CD4-positive, alpha-beta T cell treated with Interleukin-2 at 100 ng/mL for 4 hours (primary cell): ENCODE data around the gene TPRG1L.

Source experiments
- DNase-seq: peaks from one replicate; pipeline ENCODE4 v3.0.0-alpha.2; 2020; ENCODE audit warnings: low spot score

The TPRG1L gene

DNA sequence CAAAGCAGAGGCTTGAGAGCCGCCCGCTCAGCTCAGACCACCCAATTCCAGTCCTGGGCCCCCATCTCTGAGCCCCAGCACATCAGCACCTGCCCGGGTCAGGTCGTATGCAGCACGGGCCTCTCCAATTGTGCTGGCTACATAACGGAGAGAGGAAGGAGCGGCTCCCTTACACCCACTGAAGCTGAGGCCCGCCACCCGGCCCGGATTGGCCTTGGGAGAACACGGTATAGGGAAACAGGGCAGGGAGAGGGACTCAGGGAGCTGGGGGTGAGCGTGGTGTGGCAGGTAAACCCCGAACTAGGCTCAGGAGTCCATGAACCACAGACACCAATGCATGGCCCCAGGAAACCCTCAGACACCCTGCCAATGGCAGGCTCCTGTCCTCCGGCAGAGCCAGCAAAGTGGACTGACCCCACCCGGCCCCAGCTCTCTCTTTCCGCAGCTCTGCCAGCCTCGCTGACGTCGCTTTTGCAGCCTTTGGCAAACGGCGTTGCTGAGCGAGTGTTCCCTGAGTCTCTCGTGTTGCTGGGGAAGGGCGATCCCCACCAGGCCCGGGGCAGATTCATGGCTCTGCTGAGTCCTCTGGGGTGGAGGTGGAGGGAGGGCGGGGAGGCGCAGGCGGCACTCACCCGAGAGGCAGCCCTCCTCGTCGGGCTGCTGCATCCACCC lies 30.0 kb upstream of the TPRG1L start:
- DNase-seq = no peak

DNA sequence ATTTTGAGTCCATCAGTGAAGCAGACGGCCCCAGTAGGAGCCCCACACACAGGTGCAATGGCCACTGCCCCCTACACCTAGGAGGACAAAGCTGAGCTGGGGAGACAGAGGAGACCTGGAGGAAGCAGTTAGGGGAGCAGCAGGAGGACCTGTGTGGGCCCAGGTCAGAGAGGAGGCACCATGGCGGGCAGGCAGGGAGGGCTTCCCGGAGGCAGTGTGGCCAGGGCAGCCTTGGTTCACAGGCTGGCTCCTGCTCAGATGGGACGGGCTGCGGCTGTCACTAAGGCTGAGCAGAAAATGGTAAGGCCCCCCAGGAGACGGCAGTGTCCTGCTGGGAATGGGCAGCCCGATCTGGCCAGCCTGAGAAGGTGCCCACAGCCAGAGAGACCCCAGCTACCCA lies 28.9 kb upstream of the TPRG1L start:
- no peak for DNase-seq

DNA sequence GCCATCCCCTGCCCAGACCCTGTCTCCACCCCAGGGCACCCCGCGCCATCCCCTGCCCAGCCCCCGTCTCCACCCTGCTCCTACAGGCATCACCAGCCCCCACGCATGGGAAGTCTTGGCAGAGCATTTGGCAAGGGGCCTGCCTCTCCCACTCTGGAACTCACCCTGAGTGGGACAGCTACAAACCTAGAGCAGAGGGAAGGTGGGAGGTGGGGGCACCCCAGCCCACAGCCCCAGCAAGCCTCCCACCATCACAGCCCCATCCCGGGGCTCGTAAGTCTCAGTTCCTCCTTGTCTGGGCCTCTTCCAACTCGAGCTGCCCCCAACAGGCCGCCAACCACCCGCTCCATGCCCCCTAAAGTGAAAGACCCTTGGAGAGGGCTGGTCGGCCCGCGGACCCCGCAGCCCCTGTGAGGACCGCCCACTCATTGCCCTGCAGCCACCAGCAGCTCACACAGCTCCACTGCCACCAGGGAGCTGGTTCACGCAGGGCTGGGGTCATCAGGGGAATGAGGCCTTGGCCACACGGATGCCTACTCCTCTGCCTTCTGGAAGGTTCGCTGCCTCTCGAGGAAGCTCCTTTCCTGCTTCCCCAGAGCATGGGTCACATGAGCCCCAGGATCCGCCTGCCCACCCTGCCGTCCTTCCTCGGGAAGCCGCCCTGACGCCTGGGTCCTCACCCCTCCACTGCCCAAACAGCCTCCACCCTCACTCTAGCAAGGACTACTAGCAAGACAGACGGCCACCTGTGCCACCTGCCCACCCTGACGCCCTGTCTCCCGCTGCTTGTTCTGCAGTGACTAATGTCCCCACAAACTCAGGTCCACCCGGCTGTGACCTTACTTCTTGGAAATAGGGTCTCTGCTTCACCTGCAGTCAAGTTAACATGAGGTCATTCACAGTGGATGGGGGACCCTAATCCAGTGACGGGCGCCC lies 27.9 kb upstream of the TPRG1L start:
- no peak for DNase-seq

DNA sequence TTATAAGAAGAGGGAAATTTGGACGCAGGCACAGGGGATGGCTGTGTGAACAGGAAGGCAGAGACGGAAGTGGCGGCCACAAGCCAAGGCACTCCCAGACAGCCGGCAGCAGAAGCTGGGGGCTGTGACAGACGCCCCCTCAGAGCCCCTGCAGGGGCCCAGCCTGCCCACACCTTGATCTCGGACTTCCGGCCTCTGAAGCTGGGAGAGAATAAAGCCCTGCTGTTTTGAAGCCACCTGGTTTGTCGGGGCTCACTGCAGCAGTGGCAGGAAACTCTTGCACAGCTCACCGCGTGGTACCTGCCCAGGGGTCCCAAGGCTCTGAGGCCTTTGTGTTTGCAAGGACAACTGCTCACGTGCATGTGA lies 27.2 kb upstream of the TPRG1L start:
- DNase-seq = peak; percentile 4

DNA sequence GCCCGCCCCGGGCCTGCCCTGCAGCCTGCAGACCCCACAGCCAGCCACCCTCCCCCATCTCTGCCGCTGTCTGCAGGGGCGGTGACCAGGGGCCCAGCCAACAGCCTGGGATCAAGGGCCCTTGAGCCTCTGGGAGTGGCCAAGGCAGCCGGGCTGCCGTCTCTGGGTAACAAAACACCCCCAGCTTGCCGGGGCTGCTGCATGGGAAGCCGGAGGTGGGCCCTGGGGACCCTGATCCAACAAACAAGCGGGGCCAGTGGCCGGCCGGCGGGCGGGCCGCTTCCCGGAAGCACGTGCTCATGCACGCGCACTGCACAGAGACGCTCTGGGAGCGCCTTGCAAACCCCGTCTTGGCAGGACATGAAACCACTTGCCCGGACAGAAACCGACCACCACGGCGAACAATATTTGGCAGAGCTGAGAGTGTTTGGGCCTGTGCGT lies 26.7 kb upstream of the TPRG1L start:
- no peak for DNase-seq

DNA sequence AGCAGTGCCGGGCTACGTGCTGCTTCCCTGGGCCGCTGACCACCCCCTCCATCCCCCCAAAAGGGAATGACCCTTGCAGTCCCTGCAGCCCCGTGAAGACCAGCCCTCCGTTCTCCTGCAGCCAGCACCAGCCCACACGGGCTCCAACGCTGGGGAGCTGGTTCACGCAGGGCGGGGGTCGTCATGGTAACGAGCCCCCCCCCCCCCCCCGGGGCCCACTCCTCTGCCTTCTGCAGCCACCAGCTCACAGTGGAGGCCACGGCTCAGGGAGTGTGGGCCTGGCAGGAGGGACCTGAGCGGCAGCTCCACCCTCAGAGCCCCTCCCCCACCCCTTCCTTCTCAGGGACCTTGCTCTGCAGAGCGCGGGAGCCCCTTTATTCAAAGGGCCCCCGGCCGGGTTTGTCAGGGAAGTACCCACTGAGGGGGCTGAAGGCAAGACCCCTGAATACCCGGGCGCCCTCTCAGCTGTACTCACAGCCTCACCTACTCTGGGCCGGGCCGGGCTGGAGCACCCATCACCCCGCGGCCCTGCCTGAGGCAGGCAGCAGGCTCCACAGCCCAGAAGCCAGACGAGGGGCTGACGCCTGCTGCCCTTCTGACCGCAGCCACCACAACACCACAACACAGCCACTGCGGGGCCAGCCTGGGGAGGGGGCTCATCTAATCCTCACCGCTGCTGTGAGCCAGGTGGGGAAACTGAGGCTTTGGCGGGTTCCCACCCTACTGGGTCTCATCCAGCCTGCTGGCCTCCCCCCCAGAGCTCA lies 26.1 kb upstream of the TPRG1L start:
- no peak for DNase-seq

DNA sequence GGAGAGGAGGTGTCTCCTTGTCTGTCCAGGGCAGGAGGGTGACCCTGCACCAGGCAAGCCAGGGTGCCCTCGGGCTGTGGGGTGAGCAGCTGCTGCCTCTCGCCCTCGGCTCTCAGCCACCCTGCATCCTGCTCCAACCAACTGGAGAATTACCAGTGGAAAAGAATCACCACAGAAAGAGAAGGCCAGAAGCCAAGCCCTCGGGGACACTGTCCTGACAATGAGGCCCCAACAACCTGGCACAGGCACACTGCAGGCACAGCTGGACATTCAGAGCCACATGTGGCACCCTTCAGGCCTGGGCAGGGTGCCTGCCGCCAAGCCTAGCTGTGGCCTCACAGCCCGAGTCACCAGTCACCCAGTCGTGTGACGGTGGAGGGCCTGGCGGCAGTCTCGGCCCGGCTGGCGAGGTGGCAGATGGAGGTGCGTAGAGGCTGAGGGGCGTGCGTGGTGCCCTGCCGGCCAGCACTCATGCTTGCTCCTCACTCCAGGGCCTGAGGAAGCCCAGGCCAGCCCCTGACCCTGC lies 25.5 kb upstream of the TPRG1L start:
- DNase-seq = no peak

DNA sequence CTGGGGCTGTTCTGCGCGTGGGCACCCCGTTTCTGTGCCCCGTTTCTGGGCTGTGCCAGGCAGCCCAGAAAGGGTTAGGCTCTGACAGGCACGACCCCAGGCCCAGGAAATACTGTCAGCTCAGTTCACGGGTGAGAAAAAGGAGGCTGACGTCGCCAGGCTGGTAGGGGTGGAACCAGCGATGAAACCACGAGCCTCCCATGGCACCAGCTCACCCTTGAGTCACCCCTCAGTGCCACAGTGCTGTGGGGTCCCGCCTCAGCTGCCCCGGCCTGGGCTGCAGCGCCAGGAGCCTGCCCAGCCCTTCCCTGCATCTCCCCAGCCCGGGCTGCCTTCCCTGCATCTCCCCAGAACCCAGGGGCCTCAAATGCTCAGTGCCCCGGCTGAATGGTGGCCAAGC lies 25.0 kb upstream of the TPRG1L start:
- no peak for DNase-seq

DNA sequence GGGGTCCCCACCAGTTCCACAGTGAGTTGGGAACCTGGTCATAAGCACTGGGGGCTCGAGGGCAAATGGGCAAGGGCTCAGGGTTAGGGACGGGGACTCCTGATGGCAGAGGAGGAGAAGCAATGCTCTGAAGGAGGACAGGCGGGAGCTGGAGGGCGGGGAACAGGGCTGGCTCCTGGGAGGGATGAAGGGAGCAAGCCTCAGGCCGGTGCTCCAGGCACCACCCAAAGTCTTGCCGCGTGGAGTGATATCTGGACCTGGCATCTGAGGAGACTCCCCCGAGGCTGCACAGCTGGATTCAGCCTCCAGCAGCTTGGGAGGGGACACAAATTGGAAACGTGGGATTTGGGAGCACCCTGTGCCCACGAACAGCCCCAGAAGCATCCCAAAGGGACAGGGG lies 24.5 kb upstream of the TPRG1L start:
- DNase-seq = no peak

DNA sequence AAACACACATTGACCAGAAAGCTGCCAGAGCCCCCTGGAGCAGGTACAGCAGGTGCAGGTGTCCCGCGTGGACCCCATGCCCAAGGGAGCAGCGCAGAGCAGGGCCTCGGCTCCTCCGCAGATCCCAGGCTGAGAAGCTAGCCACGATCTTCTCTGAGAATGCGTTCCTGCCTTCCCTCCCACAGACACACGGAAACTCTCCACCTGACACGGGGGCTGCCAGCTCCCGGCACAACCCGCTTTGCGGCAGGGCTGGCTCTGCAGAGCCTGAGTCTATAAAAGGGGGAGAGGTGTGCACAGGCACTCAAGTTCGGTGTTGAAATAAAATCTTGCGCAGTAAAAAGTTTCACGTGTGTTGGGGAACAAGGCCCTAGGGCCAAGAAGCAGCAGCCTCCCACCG lies 23.1 kb upstream of the TPRG1L start:
- no peak for DNase-seq

DNA sequence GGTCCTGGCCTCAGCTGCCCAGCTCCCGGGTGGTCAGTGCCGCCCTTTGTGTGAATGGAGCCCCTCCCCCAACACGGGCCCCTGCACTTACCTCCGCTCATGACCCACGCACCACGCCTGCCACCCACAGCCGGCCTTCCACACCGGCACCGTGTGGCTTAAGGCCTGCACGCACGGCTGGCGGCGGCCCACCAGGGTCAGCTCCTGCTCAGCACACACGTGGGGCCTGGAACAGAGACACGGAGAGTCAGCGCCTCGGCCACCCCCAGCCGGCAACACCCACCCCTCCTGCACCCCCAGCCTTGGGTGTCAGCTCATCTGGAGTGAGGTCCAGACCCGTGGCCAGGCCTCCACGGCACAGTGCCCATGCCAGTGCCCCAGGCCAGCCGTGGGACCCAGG lies 22.4 kb upstream of the TPRG1L start:
- DNase-seq = no peak

DNA sequence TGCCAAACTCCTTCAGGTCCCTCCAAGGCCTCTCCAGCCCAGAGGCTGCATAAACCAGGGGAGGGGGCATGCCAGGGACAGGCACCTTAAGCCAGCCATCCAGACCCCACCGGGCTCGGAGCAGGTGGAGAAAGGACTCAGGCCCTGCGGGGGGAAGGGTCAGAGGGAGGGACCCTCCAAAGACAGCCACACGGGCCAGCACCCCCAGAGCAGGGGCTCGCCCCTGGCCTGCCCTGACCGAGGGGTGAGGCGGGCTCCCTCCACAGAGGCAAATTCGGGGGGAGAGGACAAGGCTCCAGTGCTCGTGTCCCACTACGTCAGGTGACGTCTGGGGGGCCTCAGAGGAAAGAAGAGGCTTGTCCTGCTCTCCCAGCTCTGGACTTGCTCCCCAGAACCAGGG lies 21.7 kb upstream of the TPRG1L start:
- no peak for DNase-seq

DNA sequence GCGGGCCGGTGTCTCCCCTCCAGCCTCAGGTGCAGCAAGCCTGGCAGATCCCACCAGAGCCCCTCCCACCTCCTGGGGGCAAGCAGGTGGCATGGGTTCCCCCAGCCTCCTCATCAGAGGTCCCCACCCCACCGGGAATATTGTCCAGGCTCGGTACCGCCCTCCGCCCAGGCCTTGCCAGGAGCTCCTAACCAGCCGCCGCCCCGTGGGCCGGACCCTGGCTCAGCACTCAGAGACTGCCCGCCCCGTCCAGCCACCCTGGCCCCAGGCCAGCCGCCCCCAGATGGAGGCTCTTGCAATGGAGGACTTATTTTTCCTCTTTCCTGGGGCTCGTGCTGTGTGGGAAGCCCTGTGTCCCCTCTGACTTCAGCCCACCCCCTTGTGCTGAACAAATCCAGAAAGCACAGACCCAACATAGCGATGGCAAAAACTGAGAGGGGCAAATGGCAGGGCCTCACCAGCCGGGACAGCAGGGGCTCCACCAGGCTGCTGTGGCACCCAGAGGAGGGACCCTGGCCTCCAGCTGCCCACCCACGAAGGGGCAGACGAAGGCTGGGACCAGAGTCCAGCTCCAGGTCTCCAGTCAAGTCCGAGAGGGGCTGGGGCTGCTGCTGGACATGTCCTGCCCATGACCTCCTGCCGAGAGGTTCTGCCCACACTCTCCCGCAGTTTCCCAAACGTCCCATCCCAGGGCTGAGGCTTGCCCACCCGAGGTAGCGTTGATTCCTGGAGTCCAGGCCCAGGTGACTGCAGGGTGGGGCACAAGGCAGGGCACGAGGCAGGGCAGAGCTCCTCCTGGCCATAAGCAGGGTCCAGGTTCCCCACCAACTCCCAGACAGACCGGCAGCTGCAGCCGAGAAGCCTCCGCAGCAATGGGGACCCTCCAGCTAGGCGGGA lies 21.0 kb upstream of the TPRG1L start:
- no peak for DNase-seq

DNA sequence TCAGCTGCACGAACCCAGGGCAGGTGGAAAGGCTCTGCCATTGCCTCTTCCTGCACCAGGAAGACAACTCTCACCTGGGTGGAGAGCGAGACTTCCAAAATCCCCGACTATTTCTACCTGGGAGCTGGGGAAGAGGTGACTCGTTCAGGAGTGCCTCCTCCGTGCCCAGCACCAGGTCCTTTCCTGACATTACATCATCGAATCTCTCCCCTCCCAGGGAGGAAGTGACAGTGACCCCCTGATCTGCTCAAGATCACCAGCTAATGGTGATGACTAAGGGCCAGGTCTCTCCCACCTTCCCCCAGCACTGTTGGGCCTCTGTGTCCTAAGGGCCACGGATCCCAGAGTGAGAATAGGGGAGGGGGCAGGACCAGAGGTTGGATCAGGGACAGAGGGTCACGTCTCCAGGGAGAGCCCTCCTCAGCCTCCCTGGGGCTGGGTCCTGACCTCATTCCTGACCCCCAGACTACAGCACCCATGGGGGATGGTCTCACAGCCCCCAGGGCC lies 20.3 kb upstream of the TPRG1L start:
- no peak for DNase-seq

DNA sequence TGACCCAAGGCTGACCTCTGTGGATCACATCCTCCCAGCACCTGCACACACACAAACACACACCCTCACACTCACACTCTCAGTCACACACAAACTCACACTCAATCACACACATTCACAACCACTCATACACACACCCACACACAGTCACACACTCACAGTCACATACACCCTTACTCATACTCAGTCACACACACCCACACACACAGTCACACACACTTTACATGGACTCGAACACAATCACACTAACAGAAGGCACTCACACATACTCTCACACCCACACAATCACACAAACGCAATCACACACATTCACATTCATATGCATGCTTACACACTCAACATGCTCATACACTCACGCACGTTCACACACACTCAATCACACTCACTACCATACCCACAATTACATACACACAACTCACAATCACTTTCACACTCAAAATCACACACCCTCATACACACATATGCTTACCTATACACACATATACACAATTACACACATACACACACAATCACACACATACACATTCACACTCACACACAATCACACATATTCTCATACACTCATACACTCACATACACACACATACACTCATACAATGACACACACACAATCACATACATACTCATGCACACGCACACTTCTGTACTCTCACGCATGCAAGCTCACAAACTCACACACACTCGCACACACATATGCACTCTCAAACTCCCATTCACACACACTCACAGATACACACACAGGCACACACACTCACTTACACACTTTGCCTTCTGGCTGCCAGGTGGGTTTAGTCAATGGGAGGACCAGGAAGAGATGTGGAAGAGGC lies 19.6 kb upstream of the TPRG1L start:
- no peak for DNase-seq

DNA sequence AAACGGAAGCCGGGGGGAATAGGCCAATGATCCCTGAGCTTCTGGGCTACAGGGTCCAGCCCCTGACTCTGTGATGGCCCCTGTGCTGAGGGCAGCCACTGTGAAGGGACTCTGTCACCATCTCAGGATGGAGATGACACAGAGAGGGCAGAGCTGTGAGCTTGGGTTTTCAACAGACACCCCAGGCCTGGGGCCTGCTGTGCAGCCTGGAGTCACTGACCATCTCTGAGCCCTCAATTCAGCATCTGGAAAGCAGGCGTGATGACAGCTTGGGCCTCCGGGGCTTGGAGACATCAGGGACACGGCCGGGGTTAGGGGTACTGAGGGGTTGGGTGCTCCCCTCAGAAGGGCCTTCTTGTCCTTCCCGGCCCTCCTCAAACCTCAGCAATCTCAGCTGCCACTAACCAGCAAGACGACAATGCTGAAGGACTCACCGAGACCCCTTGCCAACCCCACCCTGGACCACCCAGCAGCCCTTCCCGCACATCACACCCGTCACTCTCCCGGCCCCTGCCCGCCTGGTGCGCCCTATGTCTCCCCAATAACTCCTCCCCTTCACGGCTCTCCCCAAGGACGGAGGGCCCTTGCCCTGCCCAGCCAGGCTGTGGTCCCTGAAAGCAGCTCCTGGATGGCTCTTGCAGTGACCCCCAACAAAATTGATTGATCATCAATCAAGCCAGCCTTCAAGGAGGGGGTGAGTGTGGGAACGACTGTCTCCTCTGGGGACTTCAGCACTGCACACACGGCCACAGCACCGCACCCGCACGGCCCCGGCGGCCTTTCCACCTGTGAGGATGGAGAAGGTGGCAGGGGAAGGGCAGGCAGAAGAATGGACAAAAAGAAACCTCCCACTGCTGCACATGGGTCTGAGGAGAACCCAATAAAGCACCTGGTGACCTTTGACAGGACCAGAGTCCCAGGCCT lies 17.8 kb upstream of the TPRG1L start:
- no peak for DNase-seq

DNA sequence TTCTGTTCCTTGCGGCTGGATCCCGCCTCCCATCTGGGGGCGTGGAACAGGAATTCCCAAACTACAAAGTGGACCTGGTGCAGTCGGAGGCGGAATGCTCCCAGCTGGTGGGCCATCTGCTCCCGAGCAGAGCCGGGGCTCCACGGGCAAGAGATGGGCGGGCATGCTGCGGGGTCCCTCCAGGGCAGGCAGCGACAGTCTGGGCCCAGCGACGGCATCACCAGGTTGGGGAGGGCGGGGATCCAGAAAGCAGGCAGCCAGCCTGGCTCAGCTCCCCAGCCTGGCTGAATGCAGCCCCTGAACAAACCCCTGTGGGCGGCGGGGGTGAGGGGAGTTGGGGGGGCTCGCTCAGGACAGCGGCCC lies 17.1 kb upstream of the TPRG1L start:
- no peak for DNase-seq

DNA sequence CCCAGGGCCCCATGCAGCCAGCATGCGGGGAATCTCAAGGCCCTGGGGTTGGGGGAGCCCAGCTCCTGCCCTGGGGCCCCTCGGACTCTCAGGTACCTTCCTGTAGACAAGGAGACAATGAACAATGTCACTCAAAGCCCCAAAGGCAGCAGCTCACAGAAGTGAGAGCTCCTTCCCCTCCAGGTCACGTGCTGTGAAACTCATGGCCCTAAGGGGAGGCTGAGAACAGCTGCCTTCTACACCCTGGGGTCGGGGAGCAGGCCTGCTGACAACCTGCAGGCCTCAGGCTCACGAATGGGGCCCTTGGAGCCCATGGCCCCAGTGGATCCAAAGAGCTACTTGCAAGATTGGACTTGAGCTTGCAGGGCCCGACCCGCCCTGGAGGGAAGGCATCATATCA lies 16.7 kb upstream of the TPRG1L start:
- no peak for DNase-seq

DNA sequence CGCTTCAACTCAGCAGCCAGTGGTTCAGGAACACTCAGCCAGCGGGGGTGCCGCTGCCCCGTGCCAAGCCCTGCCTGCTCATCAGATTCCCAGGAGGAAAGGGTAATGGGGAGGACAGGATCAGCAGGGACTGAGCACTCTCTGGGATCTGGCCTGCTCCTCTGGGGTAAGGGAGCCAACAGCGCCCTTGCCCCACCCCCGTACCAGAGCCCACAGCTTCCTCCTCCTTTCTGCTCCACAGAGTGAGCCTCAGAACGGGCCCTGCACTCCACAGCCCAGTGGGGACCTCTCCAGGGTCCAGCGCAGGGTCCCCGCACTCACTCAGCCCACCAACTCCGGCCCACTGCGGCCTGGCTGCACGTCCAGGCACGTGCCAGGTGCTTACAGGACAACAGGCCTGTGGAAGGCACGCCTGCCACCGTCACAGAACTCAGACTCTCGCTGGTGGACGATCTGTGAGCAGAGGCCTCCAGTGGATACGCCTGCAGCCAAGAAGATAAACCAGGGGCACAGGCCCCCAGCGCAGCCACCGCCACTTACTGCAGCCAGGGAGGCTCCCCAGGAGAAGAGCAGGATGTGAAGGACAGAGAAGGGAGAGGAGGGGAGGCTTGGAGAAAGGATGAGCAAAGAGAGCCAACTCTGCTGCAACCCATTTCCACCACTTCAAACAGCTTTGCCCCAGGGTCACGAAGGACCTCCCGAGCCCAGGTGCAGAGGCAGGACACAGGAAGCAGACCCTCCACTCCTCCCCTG lies 15.6 kb upstream of the TPRG1L start:
- DNase-seq = no peak
